DND-41 (cell line): Measurements from ENCODE around the gene MSI2.

Source experiments
- ATAC-seq: fragments of 200-7000 bp; cut with Tn5 transposase; 3 replicates; pipeline ENCODE4 v1.9.1; 2021; ENCODE audit warnings: low read depth; ENCODE audit not compliant: insufficient read depth
- DNase-seq: peaks from one replicate; pipeline ENCODE4 v3.0.0-alpha.2; 2020
- H2AFZ ChIP-seq: 2 replicates; pipeline ENCODE4 v1.6.0; 2012; ENCODE audit warnings: low read depth, low read length
- H3K27ac ChIP-seq: 2 replicates; pipeline ENCODE4 v1.5.1; 2012; ENCODE audit warnings: low read length, inconsistent platforms
- H3K27me3 ChIP-seq: fragments of 200-600 bp; sonication (generic); 2 replicates; pipeline ENCODE4 v1.6.0; 2012; ENCODE audit warnings: low read length, mild to moderate bottlenecking, inconsistent platforms; ENCODE audit not compliant: insufficient read depth, poor library complexity
- H3K36me3 ChIP-seq: 2 replicates; pipeline ENCODE4 v1.5.1; 2012; ENCODE audit warnings: low read length, inconsistent platforms; ENCODE audit not compliant: insufficient read depth
- H3K4me1 ChIP-seq: 2 replicates; pipeline ENCODE4 v1.5.1; 2012; ENCODE audit warnings: mild to moderate bottlenecking, low read length; ENCODE audit not compliant: insufficient read depth
- H3K4me2 ChIP-seq: 2 replicates; pipeline ENCODE4 v1.6.0; 2012; ENCODE audit warnings: mild to moderate bottlenecking, moderate library complexity, low read length, inconsistent platforms; ENCODE audit not compliant: insufficient read depth
- H3K4me3 ChIP-seq, 2 experiments: fragments of 200-600 bp in 1 of 2; shearing (Covaris generic) in 1 of 2; 2 replicates each; pipeline ENCODE4 v1.5.1; 2012 to 2016; ENCODE audit warnings: inconsistent platforms in 2 of 2, low read length in 2 of 2, mild to moderate bottlenecking in 2 of 2, low read depth in 1 of 2, moderate library complexity in 1 of 2
- H3K79me2 ChIP-seq: 2 replicates; pipeline ENCODE4 v1.6.0; 2012; ENCODE audit warnings: low read length, inconsistent platforms; ENCODE audit not compliant: insufficient read depth
- H3K9ac ChIP-seq: 2 replicates; pipeline ENCODE4 v1.6.0; 2012; ENCODE audit warnings: low read depth, mild to moderate bottlenecking, inconsistent platforms, low read length, moderate library complexity
- H3K9me3 ChIP-seq: 2 replicates; pipeline ENCODE4 v1.5.1; 2012; ENCODE audit warnings: low read length, moderate library complexity, mild to moderate bottlenecking, inconsistent platforms; ENCODE audit not compliant: insufficient read depth, severe bottlenecking
- H4K20me1 ChIP-seq: 2 replicates; pipeline ENCODE4 v1.6.0; 2012; ENCODE audit warnings: low read length; ENCODE audit not compliant: insufficient read depth
- CTCF ChIP-seq: IDR thresholded peaks from 2 replicates; pipeline ENCODE4 v1.5.1; 2012; ENCODE audit warnings: borderline replicate concordance, low read length, moderate library complexity, mild to moderate bottlenecking; ENCODE audit not compliant: poor library complexity, severe bottlenecking; ENCODE audit errors: extremely low read depth
- EZH2 ChIP-seq: IDR thresholded peaks from 3 replicates; pipeline ENCODE4 v1.6.1; 2012; ENCODE audit warnings: borderline replicate concordance, low read depth, mild to moderate bottlenecking, moderate library complexity, low read length, inconsistent platforms; ENCODE audit not compliant: severe bottlenecking

Gene MSI2

DNA sequence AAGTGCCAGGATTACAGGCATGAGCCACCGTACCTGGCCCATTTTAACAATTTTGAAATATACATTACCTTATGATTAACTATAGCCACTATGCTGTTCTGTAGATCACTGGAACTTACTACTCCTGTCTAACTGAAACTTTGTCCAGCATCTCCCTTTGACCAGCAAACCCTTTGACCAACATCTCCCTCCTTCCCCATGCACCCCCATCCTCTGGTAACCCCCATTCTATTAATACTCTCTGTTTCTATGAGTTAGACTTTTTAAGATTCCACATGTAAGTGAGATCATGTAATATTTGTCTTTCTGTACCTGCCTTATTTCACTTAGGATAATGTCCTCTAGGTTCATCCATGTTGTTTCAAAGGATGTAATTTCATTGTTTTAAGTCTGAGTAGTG lies 178.0 kb downstream of the MSI2 start:
- Histone ChIP-seq H3K27me3 (no peaks in the 10 kb centered on the region), H3K4me2 (no peak overlapping the region; the same call in 1 of the 2 replicates), H3K4me3 (no peak overlapping the region), H3K36me3 (peaks cover 50% of the 10 kb centered on the region), H2AFZ (no peak overlapping the region), H3K4me1 (peaks cover 100% of the 10 kb centered on the region), H4K20me1 (no peaks in the 10 kb centered on the region), H3K9me3 (no peaks in the 10 kb centered on the region), H3K79me2 (peaks cover 89% of the 10 kb centered on the region), H3K27ac (peak overlapping the region; percentile 97), H3K9ac (peak overlapping the region; percentile 68; the same call in 1 of the 2 replicates)
- no peak for TF ChIP-seq EZH2
- TF ChIP-seq CTCF: no peak
- ATAC-seq (no peak), DNase-seq (no peak)

- peaks cover 29% of the 10 kb centered on the region for H3K36me3 ChIP-seq
- no peak overlapping the region for H2AFZ ChIP-seq
- peak overlapping the region in 1 of 2 experiments; percentile 21; a peak in 1 of 4 replicates for H3K4me3 ChIP-seq
- H3K79me2 ChIP-seq: peaks cover 89% of the 10 kb centered on the region
- ATAC-seq: no peak
- H3K27ac ChIP-seq: peak overlapping the region; percentile 97
- peak overlapping the region; percentile 49; the same call in 1 of the 2 replicates for H3K4me2 ChIP-seq
- H3K4me1 ChIP-seq: peaks cover 100% of the 10 kb centered on the region
- no peaks in the 10 kb centered on the region for H3K9me3 ChIP-seq
- H4K20me1 ChIP-seq: no peaks in the 10 kb centered on the region
- H3K27me3 ChIP-seq: no peaks in the 10 kb centered on the region
- H3K9ac ChIP-seq: peak overlapping the region; percentile 68
- DNase-seq: peak; percentile 43
- TF ChIP-seq EZH2 (no peak), CTCF (no peak)
Observed at GRCh38 chr17:57436565-57436964, 180.2 kb downstream of the MSI2 start.

- Histone ChIP-seq H3K27ac (peak overlapping the region; percentile 97), H3K27me3 (no peaks in the 10 kb centered on the region), H3K4me3 (peak overlapping the region in 1 of 2 experiments; percentile 23; a peak in 1 of 4 replicates), H3K4me1 (peaks cover 100% of the 10 kb centered on the region), H3K79me2 (peaks cover 79% of the 10 kb centered on the region), H3K4me2 (peak overlapping the region; percentile 49), H3K9ac (peak overlapping the region; percentile 68), H2AFZ (no peak overlapping the region), H3K36me3 (peaks cover 13% of the 10 kb centered on the region), H3K9me3 (no peaks in the 10 kb centered on the region), H4K20me1 (no peaks in the 10 kb centered on the region)
- TF ChIP-seq CTCF (no peak), EZH2 (no peak)
- DNase-seq (peak; percentile 96), ATAC-seq (peak; percentile 77)
Observed at GRCh38 chr17:57438066-57438731, 181.9 kb downstream of the MSI2 start.
